OCI-M2 (cell line): Measurements from ENCODE around the gene YES1.
A peak's percentile ranks its signal among the peaks of the same experiment; 100 is the strongest.
"Not testable (repeated sequence)": the region's sequence is repeated elsewhere in the genome, so short reads cannot be mapped to it uniquely, and the experiment has no call there.

Source experiments
- DNase-seq: peaks from one replicate; lab custom pipeline; 2025; ENCODE audit not compliant: unreplicated experiment; lab: John Stamatoyannopoulos, UW

The YES1 gene

DNA sequence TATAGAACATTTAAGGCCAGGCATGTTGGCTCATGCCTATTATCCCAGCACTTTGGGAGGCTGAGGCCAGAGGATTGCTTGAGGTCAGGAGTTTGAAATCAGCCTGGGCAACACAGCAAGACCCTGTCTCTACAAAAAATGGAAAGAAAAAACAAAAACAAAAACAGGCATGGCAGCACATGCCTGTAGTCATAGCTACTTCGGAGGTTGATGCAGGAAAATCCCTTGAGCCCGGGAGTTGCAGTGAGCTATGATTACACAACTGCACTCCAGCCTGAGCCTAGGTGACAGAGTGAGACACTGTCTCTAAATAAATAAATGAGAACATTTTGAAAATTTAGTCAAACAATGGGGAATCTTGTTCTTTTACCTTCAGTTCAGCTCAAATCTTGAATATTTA, 12.1 kb upstream of the YES1 start:
- no peak for DNase-seq

- DNase-seq: no peak
Observed at GRCh38 chr18:820591-821165, 8.6 kb upstream of the YES1 start.

DNA sequence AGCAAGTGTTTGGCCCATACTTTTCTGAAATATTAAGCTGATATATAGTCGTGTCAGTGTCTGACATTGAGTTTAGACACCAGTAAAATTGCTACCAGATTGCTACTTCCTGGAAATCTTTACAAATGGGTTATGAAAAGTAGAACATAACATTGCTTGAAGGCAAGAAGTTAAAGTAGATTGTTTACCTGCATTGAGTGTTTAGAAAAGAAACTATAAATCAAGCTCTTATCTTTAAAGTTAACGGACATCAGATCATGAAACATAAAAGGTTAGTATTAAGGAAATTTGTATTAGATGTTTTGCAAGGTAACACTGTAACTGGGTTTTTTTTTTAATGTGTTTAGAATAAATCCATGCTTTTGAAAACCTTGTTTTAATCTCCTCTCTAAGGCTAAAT, 4.8 kb upstream of the YES1 start:
- DNase-seq: no peak

DNA sequence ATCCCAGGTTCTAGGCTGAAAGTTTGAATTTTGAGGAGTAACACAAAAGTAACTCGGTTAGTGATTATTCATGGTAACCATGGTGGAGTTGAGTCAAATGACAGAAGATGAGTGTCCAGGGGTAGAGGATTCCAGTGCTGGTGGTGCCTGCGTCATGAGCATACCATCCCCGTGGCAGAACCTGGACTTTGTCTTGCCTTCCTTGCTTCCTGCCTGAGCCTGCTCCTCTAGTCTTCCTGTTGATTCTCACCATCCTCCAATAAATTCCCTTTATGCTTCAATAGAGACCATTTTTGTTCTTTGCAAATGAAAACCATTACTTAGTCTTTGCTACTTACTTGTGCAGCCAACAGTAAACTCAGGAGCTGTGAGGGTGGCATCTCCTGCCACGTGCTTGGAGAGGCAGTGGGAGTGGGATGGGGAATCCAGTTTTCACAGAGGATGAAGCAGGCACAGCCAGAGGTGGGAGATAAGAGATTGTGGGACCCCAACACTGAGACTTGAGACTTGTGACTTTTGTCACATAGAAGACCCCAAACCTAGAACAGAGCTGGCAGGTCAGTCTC, 4.1 kb upstream of the YES1 start:
- no peak for DNase-seq

- no peak for DNase-seq
Observed at GRCh38 chr18:815353-815752, 3.3 kb upstream of the YES1 start.

GRCh38 chr18:814300-815084, 2.5 kb upstream of the YES1 start:
- no peak for DNase-seq

- DNase-seq: peak; percentile 29
Observed at GRCh38 chr18:813172-814071, 1.4 kb upstream of the YES1 start.

DNA sequence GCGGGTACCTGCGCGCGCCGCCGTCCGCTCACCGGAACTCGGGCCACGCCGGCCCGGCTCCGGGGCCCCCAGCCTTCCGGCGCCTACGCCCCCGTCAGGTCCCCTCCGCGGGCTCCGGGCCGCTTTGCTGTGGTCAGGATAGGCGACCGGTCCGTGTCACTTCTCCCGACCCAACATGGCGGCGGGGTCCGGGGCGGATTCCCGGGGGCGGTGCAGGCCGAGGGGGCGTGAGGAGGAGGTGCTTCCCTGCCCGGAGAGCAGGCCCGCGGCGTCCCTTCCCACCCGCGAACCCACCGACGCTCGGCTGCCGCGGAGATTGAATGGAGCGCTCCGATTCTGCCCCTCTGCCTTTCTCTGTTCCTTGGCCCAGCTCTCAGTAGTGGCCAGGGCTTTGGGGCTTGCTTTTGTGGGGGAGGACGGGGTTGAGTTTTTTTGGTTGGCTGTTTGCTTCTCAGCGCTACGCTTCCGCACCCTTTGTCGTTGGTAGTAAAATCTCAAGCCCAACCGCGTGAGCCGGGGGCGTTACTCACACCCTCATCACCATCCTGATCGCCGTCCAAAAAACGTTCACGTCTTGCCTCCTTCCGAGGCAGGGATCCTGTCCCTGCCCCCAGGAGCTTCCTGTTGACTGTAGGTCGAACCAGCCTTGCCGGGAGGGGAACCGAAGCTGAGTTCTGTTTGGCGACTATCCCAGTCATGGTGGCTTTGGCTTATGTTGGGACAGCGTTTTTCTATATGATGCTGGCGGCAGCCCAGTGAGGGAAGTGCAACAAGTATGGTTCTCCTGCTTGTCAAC, 532 bp upstream of the YES1 start:
- DNase-seq: no peak

- no peak for DNase-seq
Observed at GRCh38 chr18:811182-811891, 705 bp downstream of the YES1 start.

- no peak for DNase-seq
Observed at GRCh38 chr18:809985-810642, 1.9 kb downstream of the YES1 start.

- not testable (repeated sequence) for DNase-seq
Observed at GRCh38 chr18:809228-809627, 2.8 kb downstream of the YES1 start.

GRCh38 chr18:808502-808901, 3.5 kb downstream of the YES1 start:
- DNase-seq: no peak

- DNase-seq: no peak
Observed at GRCh38 chr18:808086-808485, 4.0 kb downstream of the YES1 start.

GRCh38 chr18:805755-806110, 6.3 kb downstream of the YES1 start:
- no peak for DNase-seq

DNA sequence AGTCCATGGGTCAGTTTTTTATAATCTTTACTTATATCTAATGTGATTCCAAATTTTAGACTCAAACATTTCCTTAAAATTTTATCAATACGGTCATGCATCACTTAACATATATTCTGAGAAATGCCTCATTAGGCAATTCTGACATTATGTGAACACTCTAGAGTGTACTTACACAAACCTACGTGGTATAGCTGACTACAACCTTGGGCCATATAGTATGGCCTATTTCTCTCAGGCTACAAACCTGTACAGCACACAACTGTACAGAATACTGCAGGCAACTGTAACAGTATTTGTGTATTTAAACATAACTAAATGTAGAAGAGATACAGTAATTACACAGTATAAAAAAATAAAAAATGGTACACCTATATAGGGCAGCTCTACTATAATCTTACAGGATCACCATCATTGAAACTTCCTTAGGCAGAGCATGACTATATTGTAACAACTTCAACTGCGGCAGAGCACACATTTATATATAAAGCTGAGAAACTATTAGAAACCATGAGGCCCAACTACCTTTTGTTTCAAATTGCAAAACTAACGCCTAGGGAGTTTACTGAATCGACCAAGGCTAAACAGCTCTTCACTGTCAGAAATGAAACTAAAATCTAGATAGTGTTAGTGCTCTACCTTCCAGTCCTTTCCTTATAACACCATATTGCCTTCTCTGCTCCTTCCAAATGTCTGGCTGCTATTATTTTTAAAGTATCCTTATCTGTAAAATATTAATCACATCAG, 6.9 kb downstream of the YES1 start:
- no peak for DNase-seq

DNA sequence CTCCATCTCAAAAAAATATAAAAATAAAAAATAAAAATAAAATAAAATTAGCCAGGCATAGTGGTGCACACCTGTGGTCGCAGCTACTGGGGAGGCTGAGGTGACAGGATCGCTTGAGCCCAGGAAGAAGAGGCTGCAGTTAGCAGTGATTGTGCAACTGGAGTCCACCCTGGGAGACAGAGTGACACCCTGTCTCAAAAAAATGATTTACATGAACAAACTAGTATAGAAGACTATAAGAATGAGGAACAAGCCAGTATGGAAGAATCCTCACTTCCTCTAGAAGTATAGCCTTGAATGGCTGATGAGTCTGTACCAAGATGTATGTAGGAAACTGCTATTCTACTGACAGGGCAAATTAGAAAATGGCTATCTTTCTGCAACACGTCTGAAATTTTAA, 10.9 kb downstream of the YES1 start:
- DNase-seq: no peak

- DNase-seq: no peak
Observed at GRCh38 chr18:799943-800342, 12.1 kb downstream of the YES1 start.

- not testable (repeated sequence) for DNase-seq
Observed at GRCh38 chr18:795383-795782, 16.7 kb downstream of the YES1 start.

DNA sequence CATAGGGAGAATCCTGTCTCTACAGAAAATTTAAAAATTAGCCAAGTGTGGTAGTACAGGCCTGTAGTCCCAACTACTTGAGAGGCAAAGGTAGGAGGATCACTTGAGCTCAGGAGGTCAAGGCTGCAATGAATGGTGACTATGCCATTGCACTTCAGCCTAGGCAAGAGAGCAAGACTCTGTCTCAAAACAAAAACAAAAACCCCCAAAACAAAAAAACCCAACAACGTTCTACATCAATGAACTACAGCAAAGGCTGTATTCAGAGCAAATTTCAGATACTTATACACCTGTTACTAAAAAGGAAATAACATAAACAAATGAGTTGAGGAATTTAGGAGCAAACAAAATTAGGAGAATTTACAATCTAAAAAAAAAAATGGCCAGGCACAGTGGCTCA, 22.6 kb downstream of the YES1 start:
- no peak for DNase-seq
